ENCODE measurements around the gene ZNF10.

The ZNF10 gene

DNA sequence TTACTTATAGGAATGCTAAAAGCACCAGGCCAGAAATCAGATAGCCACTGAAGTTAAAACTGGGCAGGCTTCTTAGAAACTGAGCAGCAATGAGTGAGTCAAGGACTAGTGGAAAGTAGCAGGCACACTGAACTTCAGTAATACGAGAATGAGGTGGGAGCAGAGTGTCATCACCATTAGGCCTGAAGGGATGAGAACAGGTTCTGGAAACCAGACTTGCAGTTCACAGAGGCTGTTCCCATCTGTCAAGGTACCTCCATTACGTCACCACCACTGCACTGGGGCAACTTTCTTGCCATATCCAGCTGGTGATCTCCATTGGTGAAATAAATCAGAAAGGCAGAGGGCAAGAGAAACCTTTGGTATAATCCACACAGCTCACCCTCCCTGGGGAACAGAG, 15.6 kb downstream of the ZNF10 start:
- H3K9me3 Mint-ChIP-seq, result peaks cover 34% of the 10 kb centered on the region
- no peak overlapping the region for H3K27ac Mint-ChIP-seq (ENCODE audit: low read depth)
- no peak for ATAC-seq (replicated peaks; ENCODE audit: extremely low read depth, poor library complexity, severe bottlenecking)
- H3K4me1 Mint-ChIP-seq, result no peaks in the 10 kb centered on the region
- H3K4me3 Mint-ChIP-seq, result no peak overlapping the region
- no peak for DNase-seq (ENCODE audit: low spot score in 2 of 2)
- H3K36me3 Mint-ChIP-seq (ENCODE audit: insufficient read depth), result peaks cover 19% of the 10 kb centered on the region
- H3K27me3 Mint-ChIP-seq, result no peaks in the 10 kb centered on the region

DNA sequence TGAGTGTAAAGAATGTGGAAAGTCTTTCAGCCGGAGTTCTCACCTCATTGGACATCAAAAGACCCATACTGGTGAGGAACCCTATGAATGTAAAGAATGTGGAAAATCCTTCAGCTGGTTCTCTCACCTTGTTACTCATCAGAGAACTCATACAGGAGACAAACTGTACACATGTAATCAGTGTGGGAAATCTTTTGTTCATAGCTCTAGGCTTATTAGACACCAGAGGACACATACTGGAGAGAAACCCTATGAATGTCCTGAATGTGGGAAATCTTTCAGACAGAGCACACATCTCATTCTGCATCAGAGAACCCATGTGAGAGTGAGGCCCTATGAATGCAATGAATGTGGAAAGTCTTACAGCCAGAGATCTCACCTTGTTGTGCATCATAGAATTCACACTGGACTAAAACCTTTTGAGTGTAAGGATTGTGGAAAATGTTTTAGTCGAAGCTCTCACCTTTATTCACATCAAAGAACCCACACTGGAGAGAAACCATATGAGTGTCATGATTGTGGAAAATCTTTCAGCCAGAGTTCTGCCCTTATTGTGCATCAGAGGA, 25.8 kb downstream of the ZNF10 start:
- no peak overlapping the region for H3K27ac Mint-ChIP-seq (ENCODE audit: low read depth)
- no peaks in the 10 kb centered on the region for H3K4me1 Mint-ChIP-seq
- ATAC-seq (replicated peaks; ENCODE audit: extremely low read depth, poor library complexity, severe bottlenecking) (no peak), DNase-seq (ENCODE audit: low spot score in 2 of 2) (no peak)
- H3K27me3 Mint-ChIP-seq, result no peaks in the 10 kb centered on the region
- peaks cover 22% of the 10 kb centered on the region for H3K36me3 Mint-ChIP-seq (ENCODE audit: insufficient read depth)
- no peak overlapping the region for H3K4me3 Mint-ChIP-seq
- peaks cover 57% of the 10 kb centered on the region for H3K9me3 Mint-ChIP-seq

DNA sequence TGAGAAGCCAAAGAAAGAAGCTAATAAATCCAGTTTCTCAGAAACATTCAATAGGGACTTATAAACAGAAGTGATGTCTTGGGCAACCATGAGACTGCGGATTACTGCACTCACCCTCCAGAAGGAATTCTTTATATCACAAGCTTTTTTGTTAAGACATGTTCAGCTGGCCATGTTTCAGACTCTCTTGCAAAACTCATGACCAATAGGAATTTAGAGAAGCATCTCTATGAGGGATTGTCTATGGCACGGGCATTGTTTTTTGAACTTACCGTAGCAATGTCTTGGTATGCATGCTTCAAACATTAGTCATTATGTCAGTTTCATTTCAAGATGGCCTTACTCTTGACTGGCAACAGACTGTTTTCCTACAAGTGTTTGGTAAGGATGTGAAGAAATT, 35.3 kb downstream of the ZNF10 start:
- no peaks in the 10 kb centered on the region for H3K36me3 Mint-ChIP-seq (ENCODE audit: insufficient read depth)
- no peak overlapping the region for H3K4me3 Mint-ChIP-seq
- H3K9me3 Mint-ChIP-seq, result peaks cover 25% of the 10 kb centered on the region
- no peaks in the 10 kb centered on the region for H3K27me3 Mint-ChIP-seq
- no peak overlapping the region for H3K27ac Mint-ChIP-seq (ENCODE audit: low read depth)
- ATAC-seq (replicated peaks; ENCODE audit: extremely low read depth, poor library complexity, severe bottlenecking), result no peak
- DNase-seq (ENCODE audit: low spot score in 2 of 2), result no peak
- no peaks in the 10 kb centered on the region for H3K4me1 Mint-ChIP-seq

- peaks cover 34% of the 10 kb centered on the region for H3K9me3 Mint-ChIP-seq
- no peak for ATAC-seq (replicated peaks; ENCODE audit: extremely low read depth, poor library complexity, severe bottlenecking)
- no peak overlapping the region for H3K27ac Mint-ChIP-seq (ENCODE audit: low read depth)
- no peak for DNase-seq (ENCODE audit: low spot score in 2 of 2)
- H3K4me3 Mint-ChIP-seq, result no peak overlapping the region
- no peaks in the 10 kb centered on the region for H3K36me3 Mint-ChIP-seq (ENCODE audit: insufficient read depth)
- no peaks in the 10 kb centered on the region for H3K4me1 Mint-ChIP-seq
- H3K27me3 Mint-ChIP-seq, result no peaks in the 10 kb centered on the region
These were observed 42.1 kb downstream of the ZNF10 start for GRCh38 chr12:133172491-133172890.

GRCh38 chr12:133174901-133175300, 44.5 kb downstream of the ZNF10 start:
- no peak for DNase-seq (ENCODE audit: low spot score in 2 of 2)
- Mint-ChIP-seq H3K4me1 (no peaks in the 10 kb centered on the region), H3K9me3 (peaks cover 42% of the 10 kb centered on the region), H3K36me3 (ENCODE audit: insufficient read depth) (no peaks in the 10 kb centered on the region), H3K27me3 (no peaks in the 10 kb centered on the region), H3K27ac (ENCODE audit: low read depth) (no peak overlapping the region), H3K4me3 (no peak overlapping the region)
- no peak for ATAC-seq (replicated peaks; ENCODE audit: extremely low read depth, poor library complexity, severe bottlenecking)

GRCh38 chr12:133180669-133181068, 50.2 kb downstream of the ZNF10 start:
- Mint-ChIP-seq H3K27me3 (no peaks in the 10 kb centered on the region), H3K4me1 (peaks cover 28% of the 10 kb centered on the region), H3K27ac (ENCODE audit: low read depth) (no peak overlapping the region), H3K9me3 (peaks cover 36% of the 10 kb centered on the region), H3K36me3 (ENCODE audit: insufficient read depth) (peaks cover 21% of the 10 kb centered on the region), H3K4me3 (no peak overlapping the region)
- ATAC-seq (replicated peaks; ENCODE audit: extremely low read depth, poor library complexity, severe bottlenecking) (no peak), DNase-seq (ENCODE audit: low spot score in 2 of 2) (no peak)

GRCh38 chr12:133181238-133181959, 51.0 kb downstream of the ZNF10 start, which contains the start of gene ZNF268:
Gene ZNF268, plus strand, starts transcription at chr12:133181495. Its CDS starts 503 bp downstream, at chr12:133181998.
- DNase-seq (ENCODE audit: low spot score in 2 of 2) (peak; percentile 80 to 86), ATAC-seq (replicated peaks; ENCODE audit: extremely low read depth, poor library complexity, severe bottlenecking) (peak; percentile 76)
- Mint-ChIP-seq H3K4me3 (peak within 1 kb of the TSS; percentile 95), H3K4me1 (peaks cover 30% of the 10 kb centered on the region), H3K9me3 (peaks cover 30% of the 10 kb centered on the region), H3K36me3 (ENCODE audit: insufficient read depth) (peaks cover 25% of the 10 kb centered on the region), H3K27me3 (no peaks in the 10 kb centered on the region), H3K27ac (ENCODE audit: low read depth) (peak within 1 kb of the TSS; percentile 90)

- Mint-ChIP-seq H3K4me3 (no peak overlapping the region), H3K27me3 (no peaks in the 10 kb centered on the region), H3K36me3 (ENCODE audit: insufficient read depth) (peaks cover 81% of the 10 kb centered on the region), H3K27ac (ENCODE audit: low read depth) (no peak overlapping the region), H3K9me3 (peaks cover 44% of the 10 kb centered on the region), H3K4me1 (peaks cover 6% of the 10 kb centered on the region)
- no peak for ATAC-seq (replicated peaks; ENCODE audit: extremely low read depth, poor library complexity, severe bottlenecking)
- DNase-seq (ENCODE audit: low spot score in 2 of 2), result no peak
These were observed 59.7 kb downstream of the ZNF10 start for GRCh38 chr12:133190176-133190575.

- H3K36me3 Mint-ChIP-seq (ENCODE audit: insufficient read depth), result peaks cover 74% of the 10 kb centered on the region
- H3K4me1 Mint-ChIP-seq, result no peaks in the 10 kb centered on the region
- H3K27me3 Mint-ChIP-seq, result no peaks in the 10 kb centered on the region
- H3K9me3 Mint-ChIP-seq, result peaks cover 44% of the 10 kb centered on the region
- DNase-seq (ENCODE audit: low spot score in 2 of 2), result no peak
- H3K27ac Mint-ChIP-seq (ENCODE audit: low read depth), result no peak overlapping the region
- H3K4me3 Mint-ChIP-seq, result no peak overlapping the region
- ATAC-seq (replicated peaks; ENCODE audit: extremely low read depth, poor library complexity, severe bottlenecking), result no peak
These were observed 62.4 kb downstream of the ZNF10 start for GRCh38 chr12:133192847-133193246.

DNA sequence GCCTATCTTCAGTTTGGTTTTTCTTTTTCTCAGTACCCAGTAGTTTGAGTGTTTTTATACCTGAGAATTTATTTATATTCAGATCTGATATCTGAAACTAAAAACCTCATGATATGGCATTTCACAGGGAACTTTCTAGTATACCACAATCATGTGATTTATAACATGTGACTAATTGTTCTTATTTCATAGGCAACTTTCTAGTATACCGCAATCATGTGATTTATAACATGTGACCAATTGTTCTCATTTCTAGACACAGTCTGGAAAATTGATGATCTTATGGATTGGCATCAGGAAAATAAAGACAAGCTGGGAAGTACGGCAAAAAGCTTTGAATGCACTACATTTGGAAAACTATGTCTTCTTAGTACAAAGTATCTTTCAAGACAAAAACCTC, 71.5 kb downstream of the ZNF10 start:
- Mint-ChIP-seq H3K4me3 (no peak overlapping the region), H3K27ac (ENCODE audit: low read depth) (no peak overlapping the region), H3K36me3 (ENCODE audit: insufficient read depth) (peaks cover 39% of the 10 kb centered on the region), H3K9me3 (peaks cover 19% of the 10 kb centered on the region), H3K4me1 (peaks cover 7% of the 10 kb centered on the region), H3K27me3 (no peaks in the 10 kb centered on the region)
- DNase-seq (ENCODE audit: low spot score in 2 of 2), result no peak
- ATAC-seq (replicated peaks; ENCODE audit: extremely low read depth, poor library complexity, severe bottlenecking), result no peak

DNA sequence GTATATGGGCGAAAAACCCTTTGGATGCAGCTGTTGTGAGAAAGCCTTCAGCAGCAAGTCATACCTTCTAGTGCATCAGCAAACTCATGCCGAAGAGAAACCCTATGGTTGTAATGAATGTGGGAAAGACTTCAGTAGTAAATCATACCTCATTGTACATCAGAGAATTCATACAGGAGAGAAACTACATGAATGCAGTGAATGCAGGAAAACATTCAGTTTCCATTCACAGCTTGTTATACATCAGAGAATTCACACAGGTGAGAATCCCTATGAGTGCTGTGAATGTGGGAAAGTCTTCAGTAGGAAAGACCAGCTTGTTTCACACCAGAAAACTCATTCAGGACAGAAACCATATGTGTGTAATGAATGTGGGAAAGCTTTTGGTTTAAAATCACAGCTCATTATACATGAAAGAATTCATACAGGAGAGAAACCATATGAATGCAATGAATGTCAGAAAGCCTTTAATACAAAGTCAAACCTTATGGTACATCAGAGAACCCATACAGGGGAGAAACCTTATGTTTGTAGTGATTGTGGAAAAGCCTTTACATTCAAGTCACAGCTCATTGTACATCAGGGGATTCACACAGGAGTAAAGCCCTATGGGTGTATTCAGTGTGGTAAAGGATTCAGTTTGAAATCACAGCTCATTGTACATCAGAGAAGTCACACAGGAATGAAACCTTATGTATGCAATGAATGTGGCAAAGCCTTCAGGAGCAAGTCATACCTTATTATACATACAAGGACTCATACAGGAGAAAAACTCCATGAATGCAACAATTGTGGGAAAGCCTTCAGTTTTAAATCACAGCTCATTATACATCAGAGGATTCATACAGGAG, 72.3 kb downstream of the ZNF10 start:
- peaks cover 7% of the 10 kb centered on the region for H3K4me1 Mint-ChIP-seq
- peak overlapping the region; percentile 40 for H3K4me3 Mint-ChIP-seq
- ATAC-seq (replicated peaks; ENCODE audit: extremely low read depth, poor library complexity, severe bottlenecking) (no peak), DNase-seq (ENCODE audit: low spot score in 2 of 2) (no peak)
- no peaks in the 10 kb centered on the region for H3K27me3 Mint-ChIP-seq
- H3K9me3 Mint-ChIP-seq, result peaks cover 19% of the 10 kb centered on the region
- peak overlapping the region; percentile 62 for H3K27ac Mint-ChIP-seq (ENCODE audit: low read depth)
- H3K36me3 Mint-ChIP-seq (ENCODE audit: insufficient read depth), result peaks cover 41% of the 10 kb centered on the region

- peaks cover 23% of the 10 kb centered on the region for H3K9me3 Mint-ChIP-seq
- no peak for DNase-seq (ENCODE audit: low spot score in 2 of 2)
- H3K36me3 Mint-ChIP-seq (ENCODE audit: insufficient read depth), result peaks cover 41% of the 10 kb centered on the region
These were observed 73.2 kb downstream of the ZNF10 start for GRCh38 chr12:133203344-133204263.

More at GRCh38 chr12:133203344-133204263, 73.2 kb downstream of the ZNF10 start:
- H3K4me3 Mint-ChIP-seq, result peak overlapping the region; percentile 40
- peak overlapping the region; percentile 62 for H3K27ac Mint-ChIP-seq (ENCODE audit: low read depth)
- H3K27me3 Mint-ChIP-seq, result no peaks in the 10 kb centered on the region
- H3K4me1 Mint-ChIP-seq, result peaks cover 7% of the 10 kb centered on the region
- no peak for ATAC-seq (replicated peaks; ENCODE audit: extremely low read depth, poor library complexity, severe bottlenecking)

Measured in central memory CD8-positive, alpha-beta T cell (primary cell).